ENCODE measurements around the gene CLDN2. TPM values are rescaled to one million over a fixed set of nuclear protein-coding genes. Genes with fewer than 3 reads are reported as not detected.
A peak's percentile ranks its signal among the peaks of the same experiment; 100 is the strongest.

The CLDN2 gene
- total and polyA plus RNA-seq, 2 of the 13 experiments (the other 11 are each of a cell fraction or from before 2014, with no cell fraction given), result 1.3 to 1.5 TPM

GRCh38 chrX:106927700-106928099, 7.5 kb downstream of the CLDN2 start (continued):
- TF ChIP-seq ZNF414 (CRISPR knock-in tag; IDR thresholded peaks at IDR 0.05) (no peak), FOXP4 (CRISPR knock-in tag; IDR thresholded peaks at IDR 0.05) (no peak), ARNT2 (CRISPR knock-in tag; IDR thresholded peaks at IDR 0.05; ENCODE audit: low read depth) (no peak), CBFB (CRISPR knock-in tag; IDR thresholded peaks at IDR 0.05) (no peak), MTF2 (CRISPR knock-in tag; IDR thresholded peaks at IDR 0.05; ENCODE audit: borderline replicate concordance) (no peak), XRCC5 (optimal IDR thresholded peaks at IDR 0.05; ENCODE audit: low read length) (no peak), ZNF362 (CRISPR knock-in tag; IDR thresholded peaks at IDR 0.05; ENCODE audit: borderline replicate concordance) (peak; percentile 78; the same call in 1 of the 2 replicates), ZNF740 (CRISPR knock-in tag; IDR thresholded peaks at IDR 0.05) (no peak), SNAPC2 (CRISPR knock-in tag; IDR thresholded peaks at IDR 0.05) (no peak), CHD2 (IDR thresholded peaks at IDR 0.05; ENCODE audit: low read depth, low read length) (no peak), ATF6 (CRISPR knock-in tag; conservative IDR thresholded peaks at IDR 0.05) (no peak), ZBTB42 (CRISPR knock-in tag; IDR thresholded peaks at IDR 0.05) (no peak), ZNF142 (CRISPR knock-in tag; IDR thresholded peaks at IDR 0.05) (no peak), ZNF230 (CRISPR knock-in tag; IDR thresholded peaks at IDR 0.05) (no peak), ATF7-NPFF (CRISPR knock-in tag; IDR thresholded peaks at IDR 0.05; ENCODE audit: low read depth) (no peak), ZNF12 (CRISPR knock-in tag; IDR thresholded peaks at IDR 0.05) (no peak), KLF6 (CRISPR knock-in tag; IDR thresholded peaks at IDR 0.05) (no peak), GATAD2A (CRISPR knock-in tag; IDR thresholded peaks at IDR 0.05) (peak; percentile 22; the same call in 1 of the 2 replicates), ZNF703 (CRISPR knock-in tag; IDR thresholded peaks at IDR 0.05; ENCODE audit: borderline replicate concordance) (no peak), ZNF343 (CRISPR knock-in tag; IDR thresholded peaks at IDR 0.05) (no peak)

Data from HepG2 (cell line).